K562 treated with DMSO at 1 percent for 24 hours (cell line): ENCODE measurements around the gene ADIG. TPM values are rescaled to one million over a fixed set of nuclear protein-coding genes. Genes with fewer than 3 reads are reported as not detected.

Experiments used
- total RNA-seq: library from RNA; unstranded; fragments of 300-600 nt; gene quantifications from 2 replicates; pipeline ENCODE4 v1.2.3, GENCODE V29; 2022; ENCODE audit warnings: low read depth; ENCODE audit not compliant: insufficient read depth

The ADIG gene
- total RNA-seq = not detected in 2 replicates

GRCh38 chr20:38581013-38581412 is at the start of gene ADIG:
ADIG (plus strand) TSS chr20:38581197; CDS start chr20:38581251, 54 bp downstream.

GRCh38 chr20:38601216-38602184 is 20.5 kb downstream of the ADIG start, which contains the start of gene ARHGAP40:
ARHGAP40 (plus strand) TSS chr20:38601809.

Other genes starting within 250 kb of the ADIG start
- 0.14 TPM in 1 of 2 replicates, not detected in the other for gene LBP, start 234.7 kb upstream of the ADIG start, total RNA-seq
- 28.1 and 29.4 TPM in 2 replicates for gene SNHG17, start 145.9 kb upstream of the ADIG start, total RNA-seq
- gene RALGAPB, start 108.4 kb upstream of the ADIG start, total RNA-seq = 14.8 and 16.3 TPM in 2 replicates
- not detected in 2 replicates for gene ARHGAP40, start 20.6 kb downstream of the ADIG start, total RNA-seq
- not detected in 2 replicates for gene SLC32A1, start 143.3 kb downstream of the ADIG start, total RNA-seq
- 9.9 and 10.1 TPM in 2 replicates for gene ACTR5, start 167.3 kb downstream of the ADIG start, total RNA-seq
- gene PPP1R16B, start 224.5 kb downstream of the ADIG start, total RNA-seq = 8.3 and 8.5 TPM in 2 replicates